ENCODE measurements around the gene ZNF284.
A peak's percentile ranks its signal among the peaks of the same experiment; 100 is the strongest.
"Not testable (repeated sequence)": the region's sequence is repeated elsewhere in the genome, so short reads cannot be mapped to it uniquely, and the experiment has no call there.

The ZNF284 gene

DNA sequence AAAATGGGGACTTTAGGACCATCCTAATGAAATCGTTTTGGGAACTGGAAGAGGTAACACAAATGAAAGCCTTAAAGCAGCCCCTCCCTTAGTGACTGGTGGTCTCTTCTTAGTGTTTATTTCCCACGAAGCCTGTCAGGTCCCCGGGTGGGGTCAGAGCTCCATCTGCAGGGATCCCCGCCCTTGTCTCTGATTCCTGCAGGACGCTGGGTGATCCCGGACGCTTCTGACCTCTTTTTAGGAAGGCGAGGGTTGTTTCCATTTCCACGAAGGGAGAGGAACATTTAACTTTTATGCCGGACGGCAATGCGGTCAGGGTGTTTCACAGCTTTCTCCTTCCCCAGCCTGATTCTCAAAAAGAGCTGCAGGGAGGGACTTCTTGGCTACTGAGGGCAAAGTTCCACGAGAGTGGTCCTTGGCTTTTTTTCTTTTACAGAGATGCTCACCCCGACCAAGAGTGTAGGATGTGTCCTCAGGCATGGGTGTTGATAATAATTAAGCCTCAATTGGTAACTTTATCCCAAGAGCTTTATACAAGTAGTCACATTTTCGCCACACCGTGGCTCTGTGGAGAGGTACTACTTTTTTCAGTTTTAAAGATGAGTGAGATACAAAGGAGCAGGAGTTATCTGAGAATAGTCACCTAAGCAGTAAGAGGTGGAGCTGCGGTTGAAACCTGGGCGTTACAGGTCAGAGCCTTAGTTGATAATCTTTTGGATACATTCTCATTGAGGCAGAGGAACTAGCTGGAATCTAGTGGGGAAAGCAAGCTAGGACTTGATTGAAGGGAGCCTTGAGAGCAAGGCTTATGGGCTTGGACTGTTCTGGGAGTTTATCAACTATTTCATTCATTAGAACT, 813 bp downstream of the ZNF284 start:
- Mint-ChIP-seq H3K9me3 (ENCODE audit: low read depth) (peaks cover 25% of the 10 kb centered on the region), H3K27me3 (no peaks in the 10 kb centered on the region), H3K4me1 (ENCODE audit: low read depth) (peaks cover 27% of the 10 kb centered on the region), H3K27ac (no peak overlapping the region), H3K36me3 (peaks cover 33% of the 10 kb centered on the region), H3K4me3 (peak overlapping the region; percentile 88)

DNA sequence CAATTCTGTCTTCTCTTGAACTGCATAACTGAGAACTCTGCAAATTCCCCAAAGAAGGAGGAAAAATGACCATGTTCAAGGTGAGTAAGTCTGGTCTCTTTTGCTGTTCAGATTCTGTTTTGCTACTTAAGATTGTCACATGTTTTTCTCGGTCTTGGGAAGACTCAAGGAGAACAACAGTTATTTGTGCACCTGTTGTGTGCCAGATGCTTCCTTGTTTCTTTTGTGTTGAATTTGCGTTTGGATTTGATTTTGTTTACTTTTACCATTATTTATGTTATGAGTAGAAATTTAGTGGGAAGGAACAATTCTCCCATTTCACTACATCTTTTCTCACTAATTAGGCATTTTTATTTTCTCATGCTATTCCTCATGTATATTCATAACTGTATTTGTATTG, 4.4 kb downstream of the ZNF284 start:
- peaks cover 4% of the 10 kb centered on the region for H3K9me3 Mint-ChIP-seq (ENCODE audit: low read depth)
- peaks cover 21% of the 10 kb centered on the region for H3K4me1 Mint-ChIP-seq (ENCODE audit: low read depth)
- H3K4me3 Mint-ChIP-seq = no peak overlapping the region
- no peaks in the 10 kb centered on the region for H3K27me3 Mint-ChIP-seq
- H3K27ac Mint-ChIP-seq = no peak overlapping the region
- H3K36me3 Mint-ChIP-seq = peaks cover 26% of the 10 kb centered on the region

DNA sequence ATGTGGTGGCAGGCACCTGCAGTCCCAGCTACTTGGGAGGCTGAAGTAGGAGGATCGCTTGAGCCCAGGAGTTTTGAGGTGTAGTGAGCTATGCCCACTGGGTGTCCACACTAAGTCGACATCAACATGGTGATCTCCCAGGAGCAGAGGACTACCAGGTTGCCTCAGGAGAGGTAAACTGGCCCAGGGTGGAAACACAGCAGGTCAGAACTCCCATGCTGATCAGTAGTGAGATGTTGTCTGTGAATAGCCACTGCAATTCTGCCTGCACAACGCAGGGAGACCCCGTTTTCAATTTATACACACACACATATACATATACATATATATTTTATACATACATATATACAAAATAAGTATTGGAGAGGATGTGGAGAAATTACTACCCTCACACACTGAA, 20.1 kb downstream of the ZNF284 start:
- Mint-ChIP-seq H3K27me3 (no peaks in the 10 kb centered on the region), H3K4me3 (no peak overlapping the region), H3K9me3 (ENCODE audit: low read depth) (peaks cover 2% of the 10 kb centered on the region), H3K36me3 (peaks cover 10% of the 10 kb centered on the region), H3K27ac (no peak overlapping the region), H3K4me1 (ENCODE audit: low read depth) (peaks cover 19% of the 10 kb centered on the region)

DNA sequence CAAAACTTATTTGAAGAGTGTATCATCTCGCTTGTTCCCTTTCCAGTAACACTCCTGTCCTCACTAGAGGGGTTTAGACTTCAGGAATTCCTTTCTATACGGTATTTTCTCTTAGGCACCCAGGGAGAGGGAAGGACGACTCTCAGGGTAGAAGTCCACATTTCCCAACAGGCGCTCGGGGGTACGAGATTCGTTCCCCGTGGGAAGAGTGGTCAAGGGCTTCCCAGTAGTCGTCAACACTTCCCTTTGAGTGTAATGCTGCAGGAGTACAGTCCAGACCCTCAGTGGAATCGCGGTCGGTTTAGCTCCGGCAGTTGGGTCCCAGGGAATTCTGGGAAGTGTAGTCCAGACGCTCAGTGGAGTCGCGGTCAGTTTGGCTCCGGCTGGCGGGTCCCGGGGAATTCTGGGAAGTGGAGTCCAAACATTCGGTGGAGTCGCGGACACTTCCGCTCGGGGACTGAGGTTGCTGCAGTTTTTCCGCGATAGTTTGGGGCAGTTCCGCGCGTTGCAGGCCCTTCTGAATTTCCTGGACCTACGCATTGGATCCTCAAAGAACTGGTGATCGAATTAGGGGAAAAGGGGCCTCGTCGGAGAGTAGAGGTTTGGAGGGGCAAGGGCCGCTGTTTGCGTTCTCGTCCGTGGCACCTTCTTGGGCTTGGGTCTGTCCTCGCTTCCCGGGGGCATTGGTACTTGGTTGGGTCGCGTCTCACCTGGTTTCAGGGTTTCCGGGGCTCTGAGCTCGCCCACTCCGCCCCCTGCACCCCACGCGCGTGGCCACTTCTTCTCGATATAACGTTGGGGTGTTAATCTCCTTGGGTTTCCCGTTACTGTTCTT, 22.2 kb downstream of the ZNF284 start, which contains the start of gene ZNF224:
Gene ZNF224, plus strand, starts transcription at position 431 of the 835 bp plus-strand sequence. CDS start 3,513 bp downstream, outside the sequence.
- Mint-ChIP-seq H3K27me3 (no peaks in the 10 kb centered on the region), H3K9me3 (ENCODE audit: low read depth) (peaks cover 5% of the 10 kb centered on the region), H3K4me1 (ENCODE audit: low read depth) (peaks cover 25% of the 10 kb centered on the region), H3K36me3 (peaks cover 16% of the 10 kb centered on the region), H3K4me3 (peak within 1 kb of the TSS; percentile 96), H3K27ac (peak within 1 kb of the TSS; percentile 84)

DNA sequence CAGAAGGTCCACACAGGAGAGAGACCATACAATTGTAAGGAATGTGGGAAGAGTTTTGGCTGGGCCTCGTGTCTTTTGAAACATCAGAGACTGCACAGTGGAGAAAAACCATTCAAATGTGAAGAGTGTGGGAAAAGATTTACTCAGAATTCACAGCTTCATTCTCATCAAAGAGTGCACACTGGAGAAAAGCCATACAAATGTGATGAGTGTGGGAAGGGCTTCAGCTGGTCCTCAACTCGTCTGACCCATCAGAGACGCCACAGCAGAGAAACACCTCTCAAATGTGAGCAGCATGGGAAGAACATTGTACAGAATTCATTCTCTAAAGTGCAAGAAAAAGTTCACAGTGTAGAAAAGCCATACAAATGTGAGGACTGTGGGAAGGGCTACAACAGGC, 35.8 kb downstream of the ZNF284 start:
- Mint-ChIP-seq H3K27ac (no peak overlapping the region), H3K36me3 (peaks cover 56% of the 10 kb centered on the region), H3K9me3 (ENCODE audit: low read depth) (peaks cover 39% of the 10 kb centered on the region), H3K4me1 (ENCODE audit: low read depth) (peaks cover 8% of the 10 kb centered on the region), H3K27me3 (no peaks in the 10 kb centered on the region), H3K4me3 (no peak overlapping the region)

DNA sequence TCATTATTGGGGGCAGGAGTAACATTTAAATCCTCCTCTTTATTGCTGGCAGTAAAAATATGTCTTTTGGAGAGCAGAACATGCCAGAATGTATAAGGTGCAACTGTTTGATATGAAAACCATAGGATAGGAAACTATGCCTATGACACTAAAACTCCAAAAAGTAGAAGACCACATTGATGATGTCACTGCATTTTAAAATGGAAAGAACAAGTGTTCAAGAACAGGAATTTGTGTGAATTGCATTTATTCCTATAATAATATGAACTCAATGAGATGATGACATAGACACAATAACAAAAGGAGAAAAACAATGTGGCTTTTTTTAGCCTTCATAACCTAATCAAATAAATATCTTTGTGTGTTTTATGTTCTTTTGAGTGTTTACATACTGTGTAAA, 37.5 kb downstream of the ZNF284 start:
- H3K4me1 Mint-ChIP-seq (ENCODE audit: low read depth) = peaks cover 19% of the 10 kb centered on the region
- H3K9me3 Mint-ChIP-seq (ENCODE audit: low read depth) = peaks cover 35% of the 10 kb centered on the region
- no peak overlapping the region for H3K4me3 Mint-ChIP-seq
- peaks cover 40% of the 10 kb centered on the region for H3K36me3 Mint-ChIP-seq
- no peaks in the 10 kb centered on the region for H3K27me3 Mint-ChIP-seq
- H3K27ac Mint-ChIP-seq = no peak overlapping the region

DNA sequence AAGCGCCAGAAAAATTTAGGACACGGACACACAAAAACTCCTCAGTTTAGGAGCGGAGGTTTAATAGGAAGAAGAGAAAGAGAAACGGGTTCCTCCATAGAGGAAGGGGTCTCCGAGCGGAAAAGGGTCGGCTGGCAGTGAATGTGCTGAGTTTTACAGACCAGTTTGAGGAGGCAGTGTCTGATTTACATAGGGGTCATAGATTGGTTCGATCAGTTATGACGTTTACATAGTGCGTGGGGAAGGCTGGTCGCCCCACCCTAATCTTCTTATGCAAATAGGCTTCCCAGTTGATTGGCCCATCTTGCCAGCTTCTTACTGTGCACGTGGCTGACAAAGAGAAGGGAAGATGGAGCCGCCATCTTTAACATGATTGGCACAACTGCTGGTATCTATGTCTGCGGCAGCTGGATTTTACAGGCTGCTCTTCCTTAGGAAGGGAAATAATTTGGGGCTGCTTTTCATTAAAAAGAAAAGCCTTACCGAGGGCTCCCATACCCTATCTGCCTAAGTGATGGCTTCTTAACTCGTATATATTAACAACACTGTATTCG, 40.0 kb downstream of the ZNF284 start:
- peak overlapping the region; percentile 100 for H3K4me3 Mint-ChIP-seq
- H3K9me3 Mint-ChIP-seq (ENCODE audit: low read depth) = peaks cover 24% of the 10 kb centered on the region
- no peak overlapping the region for H3K27ac Mint-ChIP-seq
- H3K36me3 Mint-ChIP-seq = peaks cover 21% of the 10 kb centered on the region
- peaks cover 29% of the 10 kb centered on the region for H3K4me1 Mint-ChIP-seq (ENCODE audit: low read depth)
- H3K27me3 Mint-ChIP-seq = no peaks in the 10 kb centered on the region

DNA sequence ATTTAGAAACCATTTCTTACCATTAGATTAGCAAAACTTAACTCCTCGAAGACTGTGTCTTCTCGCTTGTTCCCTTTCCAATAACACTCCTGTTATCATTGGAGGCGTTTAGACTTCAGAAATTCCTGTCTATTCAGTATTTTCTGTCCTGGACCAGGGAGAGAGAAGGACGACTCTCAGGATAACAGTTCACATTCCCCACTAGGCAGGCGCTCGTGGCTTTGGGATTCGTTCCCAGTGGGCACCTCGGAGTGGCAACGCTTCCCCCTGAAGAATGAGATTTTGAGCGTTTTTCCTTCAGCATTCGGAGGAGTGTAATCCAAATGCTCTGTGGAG, 40.8 kb downstream of the ZNF284 start:
- H3K27ac Mint-ChIP-seq = peak overlapping the region; percentile 95

DNA sequence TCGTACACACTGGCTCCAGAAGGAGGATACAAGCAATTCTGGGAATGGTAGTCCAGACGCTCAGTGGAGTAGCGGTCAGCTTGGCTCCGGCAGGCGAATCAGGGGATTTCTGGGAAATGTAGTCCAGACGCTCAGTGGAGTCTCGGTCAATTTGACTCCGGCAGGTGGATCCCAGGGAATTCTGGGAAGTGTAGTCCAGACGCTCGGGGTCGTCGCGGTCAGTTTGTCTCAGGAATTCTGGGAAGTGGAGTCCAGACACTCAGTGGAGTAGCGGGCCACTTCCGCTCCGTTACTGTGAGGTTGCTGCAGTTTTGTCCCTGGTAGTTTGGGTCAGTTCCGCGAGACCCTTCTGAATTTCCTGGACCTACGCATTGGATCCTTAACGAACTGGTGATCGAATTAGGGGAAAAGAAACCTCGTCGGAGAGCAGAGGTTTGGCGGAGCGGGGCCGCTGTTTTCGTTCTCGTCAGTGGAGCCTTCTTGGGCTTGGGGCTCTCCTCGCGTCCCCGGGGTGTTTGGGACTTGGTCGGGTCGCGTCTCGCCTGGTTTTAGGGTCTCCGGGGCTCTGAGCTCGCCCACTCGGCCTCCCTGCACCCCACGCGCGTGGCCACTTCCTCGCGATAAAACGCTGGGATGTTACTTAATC, 41.3 kb downstream of the ZNF284 start, which contains the start of gene ZNF225:
Gene ZNF225, plus strand, starts transcription at position 262 of the 646 bp plus-strand sequence. CDS start 2,429 bp downstream, outside the sequence.
- Mint-ChIP-seq H3K27ac (peak within 1 kb of the TSS; percentile 95), H3K36me3 (peaks cover 12% of the 10 kb centered on the region), H3K4me3 (peak within 1 kb of the TSS; percentile 100), H3K4me1 (ENCODE audit: low read depth) (peaks cover 29% of the 10 kb centered on the region), H3K27me3 (no peaks in the 10 kb centered on the region), H3K9me3 (ENCODE audit: low read depth) (peaks cover 11% of the 10 kb centered on the region)

More for the DNA sequence above, 40.8 kb downstream of the ZNF284 start:
- peak overlapping the region; percentile 100 for H3K4me3 Mint-ChIP-seq
- peaks cover 17% of the 10 kb centered on the region for H3K36me3 Mint-ChIP-seq
- H3K27me3 Mint-ChIP-seq = no peaks in the 10 kb centered on the region
- H3K4me1 Mint-ChIP-seq (ENCODE audit: low read depth) = peaks cover 29% of the 10 kb centered on the region
- H3K9me3 Mint-ChIP-seq (ENCODE audit: low read depth) = peaks cover 16% of the 10 kb centered on the region

DNA sequence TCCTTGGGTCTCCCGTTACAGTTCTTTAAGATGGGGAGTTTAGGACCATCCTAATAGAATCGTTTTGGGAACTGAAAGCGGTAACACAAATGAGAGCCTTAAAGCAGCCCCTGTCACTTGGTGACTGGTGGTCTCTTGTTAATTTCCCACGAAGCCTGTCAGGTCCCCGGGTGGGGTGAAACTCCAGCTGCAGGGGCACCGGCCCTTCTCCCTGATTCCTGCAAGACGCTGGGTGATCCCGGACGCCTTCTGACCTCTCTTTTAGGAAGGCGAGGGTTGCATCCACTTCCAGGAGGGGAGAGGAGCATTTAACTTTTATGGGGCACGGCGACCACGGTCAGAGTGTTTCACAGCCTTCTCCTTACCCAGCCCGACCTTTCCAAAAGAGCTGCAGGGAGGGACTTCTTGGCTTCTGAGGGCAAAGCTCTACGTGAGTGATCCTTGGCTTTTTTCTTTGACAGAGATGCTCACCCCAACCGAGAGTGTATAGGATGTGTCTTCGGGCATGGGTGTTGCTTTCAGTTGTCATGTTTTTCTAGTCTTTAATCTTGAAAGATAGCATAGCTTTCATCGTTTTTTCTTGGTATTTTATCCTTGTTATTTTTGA, 41.9 kb downstream of the ZNF284 start:
- H3K9me3 Mint-ChIP-seq (ENCODE audit: low read depth) = peaks cover 11% of the 10 kb centered on the region
- H3K36me3 Mint-ChIP-seq = peaks cover 11% of the 10 kb centered on the region
- H3K27me3 Mint-ChIP-seq = no peaks in the 10 kb centered on the region
- H3K4me1 Mint-ChIP-seq (ENCODE audit: low read depth) = peaks cover 29% of the 10 kb centered on the region
- peak overlapping the region; percentile 76 for H3K27ac Mint-ChIP-seq
- H3K4me3 Mint-ChIP-seq = peak overlapping the region; percentile 100

DNA sequence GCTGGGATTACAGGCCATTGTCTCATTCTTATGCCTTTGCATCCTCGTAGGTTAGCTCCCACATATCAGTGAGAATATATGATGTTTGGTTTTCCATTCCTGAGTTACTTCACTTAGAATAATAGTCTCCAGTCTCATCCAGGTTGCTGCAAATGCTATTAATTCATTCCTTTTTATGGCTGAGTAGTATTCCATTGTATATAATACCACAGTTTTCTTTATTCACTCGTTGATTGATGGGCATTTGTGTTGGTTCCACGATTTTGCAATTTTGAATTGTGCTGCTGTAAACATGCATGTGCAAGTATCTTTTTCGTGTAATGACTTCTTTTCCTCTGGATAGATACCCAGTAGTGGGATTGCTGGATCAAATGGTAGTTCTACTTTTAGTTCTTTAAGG, 49.2 kb downstream of the ZNF284 start:
- Mint-ChIP-seq H3K9me3 (ENCODE audit: low read depth) (peaks cover 41% of the 10 kb centered on the region), H3K36me3 (peaks cover 70% of the 10 kb centered on the region)
- H3K27ac Mint-ChIP-seq; H3K4me3 Mint-ChIP-seq; H3K27me3 Mint-ChIP-seq; H3K4me1 Mint-ChIP-seq (ENCODE audit: low read depth): not testable (repeated sequence)

DNA sequence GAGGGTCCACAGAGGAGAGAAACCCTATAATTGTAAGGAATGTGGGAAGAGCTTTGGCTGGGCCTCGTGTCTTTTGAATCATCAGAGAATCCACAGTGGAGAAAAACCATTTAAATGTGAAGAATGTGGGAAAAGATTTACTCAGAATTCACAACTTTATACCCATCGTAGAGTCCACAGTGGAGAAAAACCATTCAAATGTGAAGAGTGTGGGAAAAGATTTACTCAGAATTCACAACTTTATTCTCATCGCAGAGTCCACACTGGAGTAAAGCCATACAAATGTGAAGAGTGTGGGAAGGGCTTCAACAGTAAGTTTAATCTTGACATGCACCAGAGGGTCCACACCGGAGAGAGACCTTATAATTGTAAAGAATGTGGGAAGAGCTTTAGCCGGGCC, 60.0 kb downstream of the ZNF284 start:
- Mint-ChIP-seq H3K9me3 (ENCODE audit: low read depth) (peaks cover 22% of the 10 kb centered on the region), H3K27ac (no peak overlapping the region), H3K4me1 (ENCODE audit: low read depth) (no peaks in the 10 kb centered on the region), H3K27me3 (no peaks in the 10 kb centered on the region), H3K36me3 (peaks cover 40% of the 10 kb centered on the region), H3K4me3 (no peak overlapping the region)

Measured in activated naive CD8-positive, alpha-beta T cell (primary cell).